Medulla oblongata (tissue), 1 donor: ENCODE measurements around the gene GABPA.
"Not testable (repeated sequence)": the region's sequence is repeated elsewhere in the genome, so short reads cannot be mapped to it uniquely, and the experiment has no call there.

Experiments
- DNase-seq: peaks from one replicate; pipeline ENCODE4 v3.0.0-alpha.2; 2015; ENCODE audit errors: extremely low spot score

Gene GABPA

GRCh38 chr21:25737421-25737820, 2.6 kb downstream of the GABPA start:
- DNase-seq, result no peak

- DNase-seq, result no peak
Observed at GRCh38 chr21:25742900-25743299, 8.1 kb downstream of the GABPA start.

GRCh38 chr21:25744854-25745253, 10.1 kb downstream of the GABPA start:
- no peak for DNase-seq

- no peak for DNase-seq
Observed at GRCh38 chr21:25750085-25750484, 15.3 kb downstream of the GABPA start.

- DNase-seq, result no peak
Observed at GRCh38 chr21:25752416-25752815, 17.6 kb downstream of the GABPA start.

GRCh38 chr21:25756190-25756932, 21.6 kb downstream of the GABPA start:
- no peak for DNase-seq

GRCh38 chr21:25757531-25757930, 22.8 kb downstream of the GABPA start:
- DNase-seq, result no peak

- no peak for DNase-seq
Observed at GRCh38 chr21:25759573-25759972, 24.8 kb downstream of the GABPA start.

- DNase-seq, result no peak
Observed at GRCh38 chr21:25760061-25760460, 25.3 kb downstream of the GABPA start.

- no peak for DNase-seq
Observed at GRCh38 chr21:25760677-25761076, 25.9 kb downstream of the GABPA start.

- no peak for DNase-seq
Observed at GRCh38 chr21:25764065-25764464, 29.3 kb downstream of the GABPA start.

- DNase-seq, result no peak
Observed at GRCh38 chr21:25767921-25768320, 33.1 kb downstream of the GABPA start.

- DNase-seq, result no peak
Observed at GRCh38 chr21:25772686-25773085, 37.9 kb downstream of the GABPA start.

- DNase-seq, result no peak
Observed at GRCh38 chr21:25776440-25776839, 41.7 kb downstream of the GABPA start.

GRCh38 chr21:25778126-25778875, 43.5 kb downstream of the GABPA start:
- not testable (repeated sequence) for DNase-seq

GRCh38 chr21:25788677-25789076, 53.9 kb downstream of the GABPA start:
- no peak for DNase-seq

GRCh38 chr21:25790122-25790877, 55.5 kb downstream of the GABPA start:
- peak; percentile 71 for DNase-seq

- DNase-seq, result peak; percentile 10
Observed at GRCh38 chr21:25790878-25791204, 56.1 kb downstream of the GABPA start.

- no peak for DNase-seq
Observed at GRCh38 chr21:25791319-25791718, 56.5 kb downstream of the GABPA start.

- DNase-seq, result peak; percentile 84
Observed at GRCh38 chr21:25801217-25802014, 66.6 kb downstream of the GABPA start.

- no peak for DNase-seq
Observed at GRCh38 chr21:25806060-25806459, 71.3 kb downstream of the GABPA start.

GRCh38 chr21:25807191-25807590, 72.4 kb downstream of the GABPA start:
- DNase-seq, result no peak
